Measurements from ENCODE around the gene TMEM14C.

Gene TMEM14C

DNA sequence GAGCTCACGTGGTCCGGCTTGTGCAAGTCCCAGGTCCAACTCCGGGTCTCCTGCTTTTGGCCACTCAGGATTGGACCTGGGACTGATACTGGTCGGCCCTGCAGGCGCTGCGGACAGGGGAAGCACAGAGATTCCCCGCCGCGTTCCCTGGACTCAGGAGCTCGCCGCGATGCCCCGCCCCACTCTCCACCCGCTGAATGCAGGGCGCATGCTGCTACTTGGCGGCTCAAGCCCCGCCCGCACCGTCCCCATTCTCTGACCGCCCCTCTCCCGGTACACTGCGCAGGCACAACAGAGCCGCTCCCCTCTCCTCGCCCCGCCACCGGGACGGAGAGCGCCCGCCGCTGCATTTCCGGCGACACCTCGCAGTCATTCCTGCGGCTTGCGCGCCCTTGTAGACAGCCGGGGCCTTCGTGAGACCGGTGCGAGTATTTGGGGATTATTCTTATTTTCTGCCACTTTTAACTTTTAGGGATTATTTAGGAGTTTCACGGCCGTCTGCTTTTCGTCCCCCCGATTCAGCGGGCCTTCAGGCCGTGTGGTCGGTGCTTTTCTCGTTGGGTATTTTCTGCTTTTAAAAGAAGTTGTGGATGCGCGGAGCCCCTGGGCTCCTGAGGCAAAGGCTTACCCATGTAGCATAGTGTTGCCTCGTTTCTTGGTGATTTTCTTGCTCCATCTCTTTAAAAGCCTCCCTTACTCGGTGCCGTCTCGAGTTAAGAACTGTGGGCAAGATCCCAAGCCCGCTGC, at the start of gene TMEM14C:
Gene TMEM14C, plus strand, starts transcription at position 251 of the 747 bp plus-strand sequence. CDS start 1,544 bp downstream, outside the sequence.
- peak; percentile 99 for DNase-seq (ENCODE audit: low spot score)

DNA sequence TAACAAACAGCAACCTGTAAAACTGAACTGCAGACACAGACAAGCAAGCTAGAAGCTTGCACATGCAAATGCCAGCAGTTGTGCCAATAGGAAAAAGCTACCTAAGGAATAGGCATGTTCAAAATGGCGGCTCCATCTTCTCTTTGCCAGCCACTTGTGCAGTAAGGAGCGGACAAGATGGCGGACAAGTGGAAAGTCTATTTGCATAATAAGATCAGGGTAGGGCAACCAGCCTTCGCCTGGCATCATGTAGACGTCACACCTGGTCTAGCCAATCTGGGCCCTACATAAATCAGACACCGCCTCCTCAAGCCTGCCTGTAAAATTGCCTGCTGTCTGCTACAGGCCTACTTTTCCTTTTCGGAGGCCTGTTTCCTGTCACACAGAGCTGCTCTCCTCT, 46.5 kb upstream of the TMEM14C start:
- DNase-seq (ENCODE audit: low spot score), result no peak

- DNase-seq (ENCODE audit: low spot score), result no peak
Measured at GRCh38 chr6:10678456-10678855, 44.4 kb upstream of the TMEM14C start.

- no peak for DNase-seq (ENCODE audit: low spot score)
Measured at GRCh38 chr6:10681795-10682194, 41.1 kb upstream of the TMEM14C start.

DNA sequence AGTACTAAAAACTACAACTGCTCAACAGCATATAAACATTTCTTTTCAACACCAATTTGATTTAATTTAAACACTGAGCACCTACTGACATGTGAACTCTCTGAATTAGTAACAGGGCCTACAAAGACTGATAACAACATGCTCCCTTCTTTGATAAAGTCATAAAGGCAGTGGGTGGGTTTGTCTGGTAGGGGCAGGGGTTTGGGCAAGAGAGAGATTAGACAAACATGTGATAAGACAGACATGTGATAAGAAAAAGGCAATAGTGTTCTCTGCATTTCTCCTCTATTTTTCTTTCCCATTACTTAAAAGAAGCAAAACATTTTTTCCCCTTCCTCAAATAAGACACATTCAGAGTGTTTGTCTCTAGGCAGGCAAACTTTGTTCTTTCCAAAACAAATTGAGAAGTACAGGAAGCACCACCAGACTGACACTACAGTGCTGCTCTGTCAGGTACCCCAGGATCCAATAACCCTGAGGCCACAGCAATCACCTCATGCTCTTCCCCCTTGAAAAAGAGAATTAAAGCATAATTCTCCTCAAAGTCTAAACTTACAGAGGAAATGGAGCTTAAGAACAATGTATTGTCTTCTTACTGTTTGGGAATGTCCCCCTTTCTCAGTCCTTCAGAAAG, 40.4 kb upstream of the TMEM14C start:
- no peak for DNase-seq (ENCODE audit: low spot score)

GRCh38 chr6:10684618-10685017, 38.3 kb upstream of the TMEM14C start:
- DNase-seq (ENCODE audit: low spot score), result no peak

- DNase-seq (ENCODE audit: low spot score), result no peak
Measured at GRCh38 chr6:10685092-10685915, 37.6 kb upstream of the TMEM14C start.

GRCh38 chr6:10686901-10687300, 36.0 kb upstream of the TMEM14C start:
- no peak for DNase-seq (ENCODE audit: low spot score)

DNA sequence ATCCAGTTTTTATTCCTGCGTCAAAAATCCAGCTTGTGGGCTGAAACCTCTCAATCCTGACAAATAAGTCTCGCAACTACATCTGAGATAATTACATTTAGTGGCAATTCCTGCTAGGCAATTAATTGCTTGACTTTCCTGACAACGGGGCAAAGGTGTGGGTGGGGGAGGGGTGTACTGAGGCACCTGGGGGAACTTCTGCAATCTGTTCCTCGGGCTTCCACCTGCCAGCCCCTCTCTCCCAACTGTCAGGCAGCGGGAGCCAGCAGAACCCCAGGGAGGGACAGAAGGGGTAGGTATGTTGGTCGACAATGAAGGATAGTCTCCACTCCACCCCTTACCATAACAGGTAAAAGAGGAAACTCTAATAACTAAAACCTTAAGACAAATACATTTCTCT, 35.3 kb upstream of the TMEM14C start:
- no peak for DNase-seq (ENCODE audit: low spot score)

- peak; percentile 25 for DNase-seq (ENCODE audit: low spot score)
Measured at GRCh38 chr6:10690651-10691445, 32.0 kb upstream of the TMEM14C start.

DNA sequence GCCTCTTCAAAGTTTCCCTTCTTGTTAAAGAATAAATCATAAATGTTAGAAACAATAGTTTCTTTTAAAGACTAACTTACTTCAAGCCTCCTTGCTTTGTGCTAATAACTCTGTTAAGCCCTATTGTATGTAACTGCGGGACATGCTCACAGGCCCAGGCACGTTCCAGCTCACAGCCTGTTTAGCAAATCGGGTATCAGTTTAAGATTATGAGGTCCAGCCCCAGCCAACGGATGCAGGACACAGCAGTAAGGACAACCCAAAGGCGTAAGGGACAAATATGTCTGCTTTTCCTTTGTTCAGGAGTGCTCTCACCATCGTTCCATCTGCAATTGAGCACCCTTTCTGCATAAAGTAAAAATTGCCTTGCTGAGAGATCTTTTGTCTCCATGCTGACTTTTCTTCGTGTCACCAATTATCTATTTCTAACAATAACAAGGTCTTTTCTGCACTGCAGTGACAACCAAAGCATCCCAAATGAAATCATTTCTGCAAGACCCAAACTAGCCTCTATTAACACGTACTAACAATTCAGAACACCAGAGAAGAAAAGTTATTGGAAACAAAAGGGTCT, 29.8 kb upstream of the TMEM14C start:
- DNase-seq (ENCODE audit: low spot score), result peak; percentile 5

- peak; percentile 98 for DNase-seq (ENCODE audit: low spot score)
Measured at GRCh38 chr6:10694302-10695085, 28.4 kb upstream of the TMEM14C start, which contains the start of the genes C6orf52 and PAK1IP1. Gene C6orf52 (minus strand): TSS chr6:10694616. CDS start chr6:10687550, 7,066 bp downstream. Gene PAK1IP1 (plus strand): TSS chr6:10694972. CDS start chr6:10694986, 14 bp downstream.

GRCh38 chr6:10695086-10695657, 27.7 kb upstream of the TMEM14C start:
- peak; percentile 3 for DNase-seq (ENCODE audit: low spot score)

GRCh38 chr6:10696655-10697054, 26.2 kb upstream of the TMEM14C start:
- DNase-seq (ENCODE audit: low spot score), result no peak

DNA sequence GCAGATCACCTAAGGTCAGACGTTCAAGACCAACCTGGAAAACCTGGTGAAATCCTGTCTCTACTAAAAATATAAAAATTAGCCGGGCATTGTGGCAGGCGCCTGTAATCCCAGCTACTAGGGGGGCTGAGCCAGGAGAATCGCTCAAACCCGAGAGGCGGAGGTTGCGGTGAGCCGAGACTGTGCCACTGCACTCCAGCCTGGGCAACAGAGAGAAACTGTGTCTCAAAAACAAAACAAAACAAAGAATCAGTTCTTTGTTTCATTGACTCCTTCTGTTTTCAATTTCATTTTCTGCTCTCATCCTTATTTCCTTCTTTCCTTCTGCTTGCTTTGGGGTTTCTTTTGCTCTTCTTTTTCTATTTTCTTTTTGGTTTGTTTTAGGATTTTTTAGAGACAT, 8.9 kb upstream of the TMEM14C start:
- DNase-seq (ENCODE audit: low spot score), result no peak

DNA sequence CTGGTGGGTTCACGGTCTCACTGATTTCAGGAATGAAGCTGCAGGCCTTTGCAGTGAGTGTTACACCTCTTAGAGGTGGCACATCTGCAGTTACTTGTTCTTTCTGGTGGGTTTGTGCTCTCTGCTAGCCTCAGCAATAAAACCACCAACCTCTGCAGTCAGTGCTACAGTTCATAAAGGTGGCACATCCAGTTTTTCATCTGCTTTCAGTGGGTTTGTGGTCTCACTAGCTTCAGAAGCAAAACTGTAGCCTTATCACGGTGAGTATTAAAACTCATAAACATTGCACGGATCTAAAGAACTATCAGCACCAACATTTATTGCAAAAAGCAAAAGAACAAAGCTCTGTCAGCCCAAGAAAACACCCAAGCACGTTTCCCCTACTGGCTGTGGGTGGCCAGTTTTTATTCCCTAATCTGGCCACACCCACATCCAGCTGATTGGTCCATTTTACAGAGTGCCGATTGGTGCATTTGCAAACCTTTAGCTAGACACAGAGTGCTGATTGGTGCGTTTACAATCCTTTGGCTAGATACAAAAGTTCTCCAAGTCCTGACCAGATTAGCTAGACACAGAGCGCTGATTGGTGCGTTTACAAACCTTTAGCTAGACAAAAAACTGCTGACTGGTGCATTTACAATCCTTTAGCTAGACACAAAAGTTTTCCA, 3.4 kb upstream of the TMEM14C start:
- no peak for DNase-seq (ENCODE audit: low spot score)

DNA sequence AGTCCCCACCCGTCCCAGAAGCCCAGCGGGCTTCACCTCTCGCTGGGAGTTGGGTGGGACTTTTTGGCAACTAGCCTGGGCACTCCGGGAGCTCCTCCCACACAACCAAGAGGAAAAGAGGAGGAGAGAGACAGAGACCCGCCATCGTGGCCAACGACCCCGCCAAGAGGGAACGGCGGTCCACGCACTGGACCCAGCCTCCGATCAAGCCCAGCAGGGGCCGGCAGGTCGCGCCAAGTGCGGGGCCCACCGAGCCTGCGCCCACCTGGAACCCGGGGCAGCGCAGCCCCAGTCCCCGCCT, 3.0 kb upstream of the TMEM14C start:
- DNase-seq (ENCODE audit: low spot score), result no peak

DNA sequence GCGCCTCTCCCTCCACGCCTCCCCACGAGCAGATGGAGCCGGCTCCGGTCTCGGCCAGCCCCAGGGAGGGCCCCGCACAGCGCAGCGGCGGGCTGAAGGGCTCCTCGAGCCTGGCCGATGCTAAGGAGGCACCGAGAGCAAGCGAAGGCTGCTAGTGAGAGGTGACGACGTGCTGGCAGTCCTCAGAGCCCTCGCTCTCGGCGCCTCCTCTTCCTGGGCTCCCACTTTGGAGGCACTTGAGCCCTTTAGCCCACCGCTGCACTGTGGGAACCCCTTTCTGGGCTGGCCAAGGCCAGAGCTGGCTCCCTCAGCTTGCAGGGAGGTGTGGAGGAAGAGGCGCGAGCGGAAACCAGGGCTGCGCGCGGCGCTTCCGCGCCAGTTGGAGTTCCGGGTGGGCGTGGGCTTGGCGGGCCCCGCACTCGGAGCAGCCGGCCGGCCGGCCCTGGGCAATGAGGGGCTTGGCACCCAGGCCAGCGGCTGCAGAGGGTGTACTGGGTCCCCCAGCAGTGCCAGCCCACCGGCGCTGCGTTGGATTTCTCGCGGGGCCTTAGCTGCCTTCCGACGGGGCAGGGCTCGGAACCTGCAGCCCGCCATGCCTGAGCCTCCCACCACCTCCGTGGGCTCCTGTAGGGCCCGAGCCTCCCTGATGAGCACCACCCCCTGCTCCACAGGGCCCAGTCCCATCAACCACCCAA, 2.5 kb upstream of the TMEM14C start:
- DNase-seq (ENCODE audit: low spot score), result no peak
